Naive thymus-derived CD4-positive, alpha-beta T cell (primary cell): Measurements from ENCODE around the gene CCDC88B. TPM values are rescaled to one million over a fixed set of nuclear protein-coding genes. Genes with fewer than 3 reads are reported as not detected.

Source experiments
- ATAC-seq: fragments of 150-1000 bp; cut with Tn5 transposase; 2 replicates; pipeline ENCODE4 v1.10.0; 2021; ENCODE audit warnings: mild to moderate bottlenecking, moderate library complexity
- CTCF ChIA-PET: fragments of 350-600 bp; sonication (Branson Sonifier 250); formaldehyde crosslinking; loops from one replicate; lab custom pipeline; 2021; ENCODE audit warnings: antibody characterized with exemption; lab: Charles Lee
- POLR2A ChIA-PET: fragments of 350-600 bp; sonication (Branson Sonifier 250); formaldehyde crosslinking; loops from one replicate; lab custom pipeline; 2021; ENCODE audit warnings: antibody characterized with exemption, inconsistent platforms; lab: Charles Lee
- DNase-seq, 9 donors: peaks; one replicate each; pipeline versions ENCODE4 v3.0.0 to v3.0.0-alpha.2; 2020 to 2022; ENCODE audit warnings: mixed read lengths in 1 of 9
- H3K27ac ChIP-seq: one replicate; pipeline ENCODE4 v1.7.0; 2013; ENCODE audit warnings: mild to moderate bottlenecking, low read depth, low read length, moderate library complexity
- H3K27me3 ChIP-seq, 2 donors: one replicate each; pipeline ENCODE4 v1.7.0; 2013; ENCODE audit warnings: low read length in 2 of 2, mild to moderate bottlenecking in 2 of 2, moderate library complexity in 2 of 2; ENCODE audit not compliant: control insufficient read depth in 2 of 2, insufficient read depth in 2 of 2
- H3K36me3 ChIP-seq, 3 experiments: 1 replicate in 2 of 3; 2 replicates in 1 of 3; pipeline ENCODE4 v1.7.0; 2013; ENCODE audit warnings: low read length in 3 of 3, mild to moderate bottlenecking in 3 of 3, moderate library complexity in 1 of 3; ENCODE audit not compliant: insufficient read depth in 3 of 3, control insufficient read depth in 2 of 3
- H3K4me1 ChIP-seq, 2 donors: one replicate each; pipeline ENCODE4 v1.7.0; 2013; ENCODE audit warnings: low read length in 2 of 2, mild to moderate bottlenecking in 2 of 2, moderate library complexity in 1 of 2; ENCODE audit not compliant: control insufficient read depth in 2 of 2, insufficient read depth in 2 of 2
- H3K4me3 ChIP-seq: 2 replicates; pipeline ENCODE4 v1.7.0; 2013; ENCODE audit warnings: mild to moderate bottlenecking, low read length
- H3K9me3 ChIP-seq, 3 experiments: 1 replicate in 2 of 3; 2 replicates in 1 of 3; pipeline ENCODE4 v1.7.0; 2013; ENCODE audit warnings: low read length in 3 of 3; ENCODE audit not compliant: control insufficient read depth in 2 of 3
- H3K27ac Mint-ChIP-seq, 9 donors: one replicate each; pipeline ENCODE4 v1.8.0; 2020 to 2022; ENCODE audit warnings: mixed read lengths in 9 of 9, mild to moderate bottlenecking in 8 of 9, moderate library complexity in 5 of 9, inconsistent platforms in 2 of 9
- H3K27me3 Mint-ChIP-seq, 5 donors: one replicate each; pipeline ENCODE4 v1.8.0; 2021 to 2022; ENCODE audit warnings: mixed read lengths in 5 of 5, mild to moderate bottlenecking in 1 of 5
- H3K36me3 Mint-ChIP-seq, 5 donors: one replicate each; pipeline ENCODE4 v1.8.0; 2020 to 2022; ENCODE audit warnings: mixed read lengths in 5 of 5, mild to moderate bottlenecking in 3 of 5, inconsistent platforms in 1 of 5
- H3K4me1 Mint-ChIP-seq, 7 donors: one replicate each; pipeline ENCODE4 v1.8.0; 2020 to 2022; ENCODE audit warnings: mixed read lengths in 7 of 7, mild to moderate bottlenecking in 3 of 7, inconsistent platforms in 1 of 7
- H3K4me3 Mint-ChIP-seq, 10 donors: one replicate each; pipeline ENCODE4 v1.8.0; 2020 to 2022; ENCODE audit warnings: mild to moderate bottlenecking in 10 of 10, mixed read lengths in 10 of 10, moderate library complexity in 6 of 10, inconsistent platforms in 2 of 10
- H3K9me3 Mint-ChIP-seq, 11 donors: one replicate each; pipeline ENCODE4 v1.8.0; 2020 to 2022; ENCODE audit warnings: mixed read lengths in 11 of 11, mild to moderate bottlenecking in 4 of 11, inconsistent platforms in 1 of 11, moderate library complexity in 1 of 11
- intact Hi-C, 2 donors: fragments of 100-400 bp; cut with micrococcal nuclease; formaldehyde crosslinking; loops; one replicate each; pipeline ENCODE4 v1.15.1; 2023
- polyA plus RNA-seq, 2 donors: library from polyadenylated mRNA; unstranded; fragments of 300-500 nt; fragmentation: Illumina TruSeq; gene quantifications; one replicate each; pipeline ENCODE4 v1.2.3, GENCODE V29; 2021
- total RNA-seq, 6 experiments: library from RNA in 5 of 6; stranded (reverse) in 5 of 6; gene quantifications; 1 replicate in 5 of 6; 2 replicates in 1 of 6; pipeline ENCODE4 v1.2.3 and lab custom pipeline; 2021 to 2026

Gene CCDC88B
- total and polyA plus RNA-seq, 7 experiments from 2014 or later = 12.8 to 182 (median 74.3) TPM

- ChIA-PET CTCF (interaction anchor here (0.5 kb wide), 1 partner anchor 88 kb away, joined by 3 read pairs; no protein-coding TSS in a partner anchor), POLR2A (interaction anchor here (1.1 to 1.3 kb wide), 2 partner anchors 8 to 107 kb away, joined by 3 to 6 read pairs; partner anchors contain the start of genes BAD and STIP1)
- ATAC-seq (no peak), DNase-seq (no peak)
- Mint-ChIP-seq H3K27ac (peak overlapping the region in 1 of 9 donors; percentile 43), H3K27me3 (peaks cover 45 to 65% (median 51%) of the 10 kb centered on the region in 5 donors), H3K36me3 (peaks cover 0 to 3% (median 0%) of the 10 kb centered on the region in 5 donors), H3K4me3 (peak overlapping the region in 9 of 10 donors; percentile 36 to 83 (median 66)), H3K4me1 (peaks cover 9 to 13% (median 10%) of the 10 kb centered on the region in 7 donors), H3K9me3 (peaks cover 0 to 2% (median 0%) of the 10 kb centered on the region in 11 donors)
- H3K4me3 ChIP-seq = no peak overlapping the region
- H3K27ac ChIP-seq = no peak overlapping the region
- H3K27me3 ChIP-seq = peaks cover 0 to 15% of the 10 kb centered on the region in 2 donors
- intact Hi-C loops = loop anchor here in 1 of 2 donors (1.0 kb wide), 1 partner anchor 9 kb away; no protein-coding TSS in a partner anchor
- H3K4me1 ChIP-seq = no peaks in the 10 kb centered on the region
- no peaks in the 10 kb centered on the region for H3K36me3 ChIP-seq
- H3K9me3 ChIP-seq = no peaks in the 10 kb centered on the region
These were observed 47.3 kb upstream of the CCDC88B start for GRCh38 chr11:64292460-64293254.

DNA sequence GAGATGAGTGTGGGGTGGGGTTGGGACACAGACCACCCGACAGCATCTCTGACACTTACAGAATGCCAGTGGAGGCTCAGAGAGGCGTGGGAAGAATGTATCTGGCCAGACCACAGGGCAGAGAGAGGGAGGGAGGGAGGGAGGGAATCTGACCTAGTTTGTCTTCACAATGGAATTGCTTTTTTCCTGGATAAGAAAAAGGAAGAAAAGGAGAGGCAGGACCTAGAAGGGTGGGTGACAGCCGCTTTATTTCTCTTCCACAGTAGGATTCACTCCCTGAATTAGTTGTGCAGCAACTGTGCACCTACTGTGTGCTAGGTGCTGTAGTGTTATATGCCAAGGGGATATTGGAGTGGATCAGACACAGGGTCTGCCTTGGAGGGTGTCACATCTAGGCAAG, 45.2 kb upstream of the CCDC88B start:
- DNase-seq (no peak), ATAC-seq (no peak)
- peaks cover 3 to 24% of the 10 kb centered on the region in 2 donors for H3K27me3 ChIP-seq
- peak overlapping the region in 1 of 9 donors; percentile 20 for H3K27ac Mint-ChIP-seq
- H3K27ac ChIP-seq = no peak overlapping the region
- peaks cover 0 to 3% (median 0%) of the 10 kb centered on the region in 5 donors for H3K36me3 Mint-ChIP-seq
- H3K4me3 Mint-ChIP-seq = no peak overlapping the region
- peaks cover 1 to 9% of the 10 kb centered on the region in 2 donors for H3K4me1 ChIP-seq
- H3K36me3 ChIP-seq = no peaks in the 10 kb centered on the region
- ChIA-PET POLR2A (interaction anchor here (0.6 to 0.7 kb wide), 2 partner anchors 68 to 104 kb away, joined by 3 read pairs; no protein-coding TSS in a partner anchor), CTCF (interaction anchor here (0.9 kb wide), 1 partner anchor 91 kb away, joined by 4 read pairs; no protein-coding TSS in a partner anchor)
- peaks cover 12 to 23% (median 18%) of the 10 kb centered on the region in 7 donors for H3K4me1 Mint-ChIP-seq
- H3K9me3 ChIP-seq = no peaks in the 10 kb centered on the region
- H3K27me3 Mint-ChIP-seq = peaks cover 57 to 84% (median 64%) of the 10 kb centered on the region in 5 donors
- peaks cover 0 to 4% (median 0%) of the 10 kb centered on the region in 11 donors for H3K9me3 Mint-ChIP-seq
- intact Hi-C loops = no loop called here
- no peak overlapping the region for H3K4me3 ChIP-seq

GRCh38 chr11:64295760-64296159, 44.2 kb upstream of the CCDC88B start:
- no peak overlapping the region for H3K27ac ChIP-seq
- H3K4me3 ChIP-seq = no peak overlapping the region
- H3K27me3 Mint-ChIP-seq = peaks cover 58 to 86% (median 69%) of the 10 kb centered on the region in 5 donors
- no peak overlapping the region for H3K4me3 Mint-ChIP-seq
- DNase-seq (no peak), ATAC-seq (no peak)
- H3K36me3 Mint-ChIP-seq = peaks cover 0 to under 1% (median 0%) of the 10 kb centered on the region in 5 donors
- H3K9me3 ChIP-seq = no peaks in the 10 kb centered on the region
- H3K4me1 Mint-ChIP-seq = peaks cover 20 to 30% (median 20%) of the 10 kb centered on the region in 7 donors
- H3K4me1 ChIP-seq = peaks cover 11 to 19% of the 10 kb centered on the region in 2 donors
- POLR2A ChIA-PET = interaction anchor here (0.9 kb wide), 1 partner anchor 9 kb away, joined by 3 read pairs; no protein-coding TSS in a partner anchor
- CTCF ChIA-PET = interaction anchor here (0.7 to 0.9 kb wide), 2 partner anchors 26 to 92 kb away, joined by 3 to 4 read pairs; no protein-coding TSS in a partner anchor
- intact Hi-C loops = no loop called here
- H3K36me3 ChIP-seq = no peaks in the 10 kb centered on the region
- H3K9me3 Mint-ChIP-seq = peaks cover 0 to 3% (median 0%) of the 10 kb centered on the region in 11 donors
- H3K27ac Mint-ChIP-seq = no peak overlapping the region
- peaks cover 3 to 29% of the 10 kb centered on the region in 2 donors for H3K27me3 ChIP-seq

DNA sequence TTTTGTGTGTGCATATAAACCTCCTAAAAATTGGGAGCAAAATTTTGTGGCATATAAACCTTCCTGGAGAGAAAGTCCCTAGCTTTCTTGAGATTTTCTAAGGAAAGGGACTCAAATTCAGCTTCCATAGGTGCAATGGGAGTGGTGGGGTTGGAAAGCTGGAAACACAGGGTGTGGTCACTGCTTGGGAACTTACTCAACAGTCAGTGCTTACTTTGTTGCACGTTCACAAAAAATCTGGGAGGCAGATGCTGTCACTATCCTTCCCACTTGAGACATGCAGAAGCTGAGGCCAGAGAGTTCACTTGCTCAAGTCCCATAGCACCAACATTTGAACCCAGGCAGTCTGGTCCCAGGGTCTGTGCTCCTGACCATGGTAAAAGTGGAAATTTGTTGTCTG, 43.8 kb upstream of the CCDC88B start:
- Mint-ChIP-seq H3K27me3 (peaks cover 59 to 86% (median 71%) of the 10 kb centered on the region in 5 donors), H3K4me1 (peaks cover 20 to 32% (median 21%) of the 10 kb centered on the region in 7 donors), H3K9me3 (peaks cover 0 to 2% (median 0%) of the 10 kb centered on the region in 11 donors), H3K4me3 (no peak overlapping the region), H3K36me3 (no peaks in the 10 kb centered on the region), H3K27ac (no peak overlapping the region)
- Histone ChIP-seq H3K9me3 (no peaks in the 10 kb centered on the region), H3K36me3 (no peaks in the 10 kb centered on the region), H3K27ac (no peak overlapping the region), H3K27me3 (peaks cover 3 to 28% of the 10 kb centered on the region in 2 donors), H3K4me1 (peaks cover 14 to 20% of the 10 kb centered on the region in 2 donors), H3K4me3 (no peak overlapping the region)
- DNase-seq = no peak
- intact Hi-C loops = no loop called here
- no peak for ATAC-seq
- CTCF ChIA-PET = interaction anchor here (0.7 to 0.8 kb wide), 2 partner anchors 26 to 92 kb away, joined by 3 read pairs; no protein-coding TSS in a partner anchor
- POLR2A ChIA-PET = interaction anchor here (0.9 kb wide), 1 partner anchor 9 kb away, joined by 3 read pairs; no protein-coding TSS in a partner anchor

DNA sequence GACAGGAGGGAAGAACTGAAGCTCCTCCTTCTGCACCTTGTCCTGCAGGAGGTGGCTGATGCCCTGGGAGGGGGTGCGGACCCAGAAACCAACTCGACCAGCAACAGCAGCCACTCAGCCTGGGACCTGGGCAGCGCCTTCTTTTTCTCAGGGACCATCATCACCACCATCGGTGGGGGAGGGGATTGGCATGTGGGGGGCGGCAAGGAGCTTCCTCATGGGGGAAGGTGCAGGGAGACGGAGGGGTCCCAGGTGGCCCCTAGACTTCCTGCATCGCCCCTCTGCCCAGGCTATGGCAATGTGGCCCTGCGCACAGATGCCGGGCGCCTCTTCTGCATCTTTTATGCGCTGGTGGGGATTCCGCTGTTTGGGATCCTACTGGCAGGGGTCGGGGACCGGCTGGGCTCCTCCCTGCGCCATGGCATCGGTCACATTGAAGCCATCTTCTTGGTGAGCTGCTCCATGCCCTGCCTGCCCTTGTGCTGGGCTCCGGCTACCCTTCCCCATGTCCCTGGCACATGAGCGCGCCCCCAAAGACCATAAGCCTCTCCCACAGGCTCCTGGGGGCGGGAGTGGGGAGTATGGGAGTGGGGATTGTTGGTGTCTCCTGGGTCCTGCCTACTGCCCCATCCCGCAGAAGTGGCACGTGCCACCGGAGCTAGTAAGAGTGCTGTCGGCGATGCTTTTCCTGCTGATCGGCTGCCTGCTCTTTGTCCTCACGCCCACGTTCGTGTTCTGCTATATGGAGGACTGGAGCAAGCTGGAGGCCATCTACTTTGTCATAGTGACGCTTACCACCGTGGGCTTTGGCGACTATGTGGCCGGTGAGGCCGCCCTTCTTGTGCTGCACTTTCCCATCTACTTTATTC, 42.9 kb upstream of the CCDC88B start:
- H3K27ac Mint-ChIP-seq = peak overlapping the region in 1 of 9 donors; percentile 4
- ChIA-PET CTCF (interaction anchor here (0.8 kb wide), 1 partner anchor 93 kb away, joined by 3 read pairs; no protein-coding TSS in a partner anchor), POLR2A (interaction anchor here (0.9 kb wide), 1 partner anchor 10 kb away, joined by 3 read pairs; no protein-coding TSS in a partner anchor)
- Histone ChIP-seq H3K4me1 (peaks cover 14 to 20% of the 10 kb centered on the region in 2 donors), H3K36me3 (no peaks in the 10 kb centered on the region), H3K9me3 (no peaks in the 10 kb centered on the region), H3K27me3 (peaks cover 3 to 28% of the 10 kb centered on the region in 2 donors), H3K4me3 (no peak overlapping the region), H3K27ac (no peak overlapping the region)
- H3K27me3 Mint-ChIP-seq = peaks cover 63 to 91% (median 71%) of the 10 kb centered on the region in 5 donors
- intact Hi-C loops = no loop called here
- ATAC-seq = no peak
- no peaks in the 10 kb centered on the region for H3K36me3 Mint-ChIP-seq
- H3K4me1 Mint-ChIP-seq = peaks cover 20 to 32% (median 21%) of the 10 kb centered on the region in 7 donors
- H3K9me3 Mint-ChIP-seq = peaks cover 0 to 2% (median 0%) of the 10 kb centered on the region in 11 donors
- no peak for DNase-seq
- H3K4me3 Mint-ChIP-seq = no peak overlapping the region
